Esophagus squamous epithelium (tissue), 5 donors: ENCODE data around the gene DYNC1LI2. TPM values are rescaled to one million over a fixed set of nuclear protein-coding genes. Genes with fewer than 3 reads are reported as not detected.
A peak's percentile ranks its signal among the peaks of the same experiment; 100 is the strongest.

ENCODE experiments used
- DNase-seq: peaks from one replicate; lab custom pipeline; 2025; lab: John Stamatoyannopoulos, UW
- H3K27ac ChIP-seq, 4 donors: fragments of 200-600 bp; sonication (generic); one replicate each; pipeline ENCODE4 v1.5.1; 2016 to 2019; ENCODE audit warnings: mild to moderate bottlenecking in 1 of 4
- H3K27me3 ChIP-seq, 4 donors: fragments of 200-600 bp; sonication (generic); 1 replicate in 3 of 4; 2 replicates in 1 of 4; pipeline versions ENCODE4 v1.5.1 to v1.6.0; 2017 to 2021; ENCODE audit warnings: antibody characterized with exemption in 1 of 4
- H3K36me3 ChIP-seq, 3 donors: fragments of 200-600 bp; sonication (generic); one replicate each; pipeline ENCODE4 v1.5.1; 2016 to 2019
- H3K4me1 ChIP-seq, 3 donors: fragments of 200-600 bp; sonication (generic); one replicate each; pipeline ENCODE4 v1.5.1; 2017 to 2019
- H3K4me3 ChIP-seq, 4 donors: fragments of 200-600 bp; sonication (generic); 1 replicate in 3 of 4; 2 replicates in 1 of 4; pipeline ENCODE4 v1.5.1; 2016 to 2019; ENCODE audit warnings: mild to moderate bottlenecking in 2 of 4, moderate library complexity in 1 of 4
- H3K9me3 ChIP-seq, 3 donors: fragments of 200-600 bp; sonication (generic); one replicate each; pipeline ENCODE4 v1.5.1; 2016 to 2019
- POLR2A ChIP-seq, 4 donors: fragments of 450-650 bp; IDR thresholded peaks; one replicate each; pipeline ENCODE4 v1.6.1; 2017; ENCODE audit warnings: antibody characterized with exemption in 4 of 4, mild to moderate bottlenecking in 4 of 4, moderate library complexity in 3 of 4
- whole genome bisulfite sequencing, 2 donors: methylation state at CpG; one replicate each; pipeline ENCODE4 v1.1.5; 2018; 5-methylcytosine and 5-hydroxymethylcytosine counted together
- intact Hi-C: fragments of 100-400 bp; cut with DNase I; formaldehyde crosslinking; loops from one replicate; pipeline ENCODE4 v1.15.0; 2022
- total RNA-seq, 4 donors: library from RNA; depleted of rRNA; stranded (reverse); fragments of >200 nt; gene quantifications; one replicate each; pipeline ENCODE4 v1.1.0, GENCODE V29; 2016
- TF ChIP-seq, protein P1 (sequence below), 6 experiments: fragments of 450-650 bp in 4 of 6; fragments of 200-600 bp in 2 of 6; sonication (generic) in 2 of 6; IDR thresholded peaks; one replicate each; pipeline ENCODE4 v1.5.1; 2016 to 2019; ENCODE audit warnings: antibody characterized with exemption in 6 of 6, mild to moderate bottlenecking in 4 of 6, moderate library complexity in 4 of 6
- donor health status: DM: yes; HTN: yes; CAD: no.

The DYNC1LI2 gene
- total RNA-seq, 4 donors from 2014 or later, result 66.4 to 140 (median 86.2) TPM

DNA sequence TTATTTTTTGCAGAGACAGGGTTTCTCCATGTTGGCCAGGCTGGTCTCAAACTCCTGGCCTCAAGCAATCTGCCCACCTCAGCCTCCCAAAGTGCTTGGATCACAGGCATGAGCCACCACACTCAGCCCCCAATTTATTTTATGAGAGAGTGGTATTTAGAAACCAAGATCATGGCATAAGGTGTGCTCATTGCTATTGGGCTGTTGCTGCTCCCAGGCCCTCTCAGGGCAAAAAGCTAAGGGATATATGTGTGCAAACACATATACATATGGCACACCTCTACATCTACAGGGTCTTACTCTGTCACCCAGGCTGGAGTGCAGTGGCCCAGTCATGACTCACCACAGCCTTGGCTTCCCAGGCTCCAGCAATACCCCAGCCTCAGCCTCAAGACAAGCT, 39.8 kb downstream of the DYNC1LI2 start:
- H3K36me3 ChIP-seq, result no peaks in the 10 kb centered on the region
- H3K4me3 ChIP-seq, result no peak overlapping the region
- intact Hi-C loops, result no loop called here
- no peak overlapping the region for H3K27ac ChIP-seq
- H3K27me3 ChIP-seq, result no peaks in the 10 kb centered on the region
- peaks cover 0 to 13% (median 4%) of the 10 kb centered on the region in 3 donors for H3K4me1 ChIP-seq
- no peaks in the 10 kb centered on the region for H3K9me3 ChIP-seq
- no peak for DNase-seq
- TF ChIP-seq, protein P1, sequence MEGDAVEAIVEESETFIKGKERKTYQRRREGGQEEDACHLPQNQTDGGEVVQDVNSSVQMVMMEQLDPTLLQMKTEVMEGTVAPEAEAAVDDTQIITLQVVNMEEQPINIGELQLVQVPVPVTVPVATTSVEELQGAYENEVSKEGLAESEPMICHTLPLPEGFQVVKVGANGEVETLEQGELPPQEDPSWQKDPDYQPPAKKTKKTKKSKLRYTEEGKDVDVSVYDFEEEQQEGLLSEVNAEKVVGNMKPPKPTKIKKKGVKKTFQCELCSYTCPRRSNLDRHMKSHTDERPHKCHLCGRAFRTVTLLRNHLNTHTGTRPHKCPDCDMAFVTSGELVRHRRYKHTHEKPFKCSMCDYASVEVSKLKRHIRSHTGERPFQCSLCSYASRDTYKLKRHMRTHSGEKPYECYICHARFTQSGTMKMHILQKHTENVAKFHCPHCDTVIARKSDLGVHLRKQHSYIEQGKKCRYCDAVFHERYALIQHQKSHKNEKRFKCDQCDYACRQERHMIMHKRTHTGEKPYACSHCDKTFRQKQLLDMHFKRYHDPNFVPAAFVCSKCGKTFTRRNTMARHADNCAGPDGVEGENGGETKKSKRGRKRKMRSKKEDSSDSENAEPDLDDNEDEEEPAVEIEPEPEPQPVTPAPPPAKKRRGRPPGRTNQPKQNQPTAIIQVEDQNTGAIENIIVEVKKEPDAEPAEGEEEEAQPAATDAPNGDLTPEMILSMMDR (IDR thresholded peaks at IDR 0.05), result no peak
- no peak for TF ChIP-seq POLR2A (IDR thresholded peaks at IDR 0.05)

DNA sequence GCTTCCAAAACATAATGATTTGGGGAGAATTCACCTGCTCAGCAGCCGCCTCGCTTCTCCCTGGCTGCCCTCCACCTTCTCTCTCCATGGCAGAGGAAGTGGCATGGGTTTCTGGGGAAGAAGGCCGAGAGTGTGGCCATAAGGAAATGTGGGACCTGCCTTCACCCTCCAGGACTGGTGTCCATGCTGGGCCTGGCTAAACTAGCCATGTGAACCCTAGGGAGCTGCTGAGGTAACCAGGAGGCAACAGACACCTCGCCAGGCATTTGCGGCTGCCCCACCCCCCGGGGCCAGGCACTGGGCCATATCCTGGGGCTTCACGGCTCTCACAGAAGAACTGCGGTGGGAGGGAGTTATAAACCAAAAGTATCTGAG, 44.9 kb downstream of the DYNC1LI2 start:
- no peak for DNase-seq
- peaks cover 0 to 22% (median 17%) of the 10 kb centered on the region in 3 donors for H3K4me1 ChIP-seq
- intact Hi-C loops, result no loop called here
- peak overlapping the region in 3 of 4 donors; percentile 40 to 80 (median 65) for H3K27ac ChIP-seq
- H3K27me3 ChIP-seq, result no peaks in the 10 kb centered on the region
- peak overlapping the region in 2 of 4 donors; percentile 4 to 11 for H3K4me3 ChIP-seq
- WGBS, 2 donors, result 4 to 36% methylated on average over 7 to 8 of the region's 8 CpGs
- no peak for TF ChIP-seq POLR2A (IDR thresholded peaks at IDR 0.05)
- TF ChIP-seq, protein P1 (IDR thresholded peaks at IDR 0.05), result no peak
- no peaks in the 10 kb centered on the region for H3K9me3 ChIP-seq
- no peaks in the 10 kb centered on the region for H3K36me3 ChIP-seq

DNA sequence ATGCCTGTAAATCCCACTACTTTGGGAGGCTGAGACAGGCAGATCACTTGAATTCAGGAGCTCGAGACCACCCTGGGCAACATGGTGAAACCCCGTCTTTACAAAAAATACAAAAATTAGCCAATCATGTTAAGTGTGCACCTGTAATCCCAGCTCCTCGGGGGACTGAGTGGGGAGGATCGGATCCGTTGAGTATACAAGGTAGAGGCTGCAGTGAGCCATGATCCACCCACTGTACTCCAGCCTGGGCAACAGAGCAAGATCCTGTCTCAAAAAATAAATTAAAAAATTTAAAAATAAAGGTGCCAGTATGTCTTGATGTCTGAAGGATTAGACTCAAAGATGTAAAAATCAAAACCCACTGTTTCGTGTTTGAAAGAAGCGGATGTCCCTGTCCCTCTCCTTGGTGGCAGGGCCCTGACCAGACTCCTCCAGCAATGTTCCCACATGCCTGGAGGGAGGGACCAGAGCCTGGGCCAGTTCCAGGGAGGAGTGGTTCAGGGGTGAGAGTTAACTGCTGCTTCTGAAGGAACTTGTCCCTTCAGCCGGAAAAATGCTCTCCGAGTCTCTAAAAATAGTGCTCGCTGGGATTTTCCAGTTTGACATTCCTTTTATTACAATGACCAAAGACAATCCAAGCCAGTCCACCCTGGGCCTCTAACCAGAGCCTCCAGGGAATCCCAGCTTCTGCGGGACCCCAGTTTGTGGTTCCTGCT, 45.5 kb downstream of the DYNC1LI2 start:
- TF ChIP-seq, protein P1 (IDR thresholded peaks at IDR 0.05), result no peak
- no peak for TF ChIP-seq POLR2A (IDR thresholded peaks at IDR 0.05)
- DNase-seq, result no peak
- Histone ChIP-seq H3K4me3 (peak overlapping the region in 2 of 4 donors; percentile 4 to 11), H3K27me3 (no peaks in the 10 kb centered on the region), H3K36me3 (no peaks in the 10 kb centered on the region), H3K27ac (peak overlapping the region in 3 of 4 donors; percentile 40 to 80 (median 65)), H3K9me3 (no peaks in the 10 kb centered on the region), H3K4me1 (peaks cover 0 to 22% (median 17%) of the 10 kb centered on the region in 3 donors)
- intact Hi-C loops, result no loop called here
- WGBS, 2 donors, result 58 to 59% methylated on average over 11 of the region's 11 CpGs

DNA sequence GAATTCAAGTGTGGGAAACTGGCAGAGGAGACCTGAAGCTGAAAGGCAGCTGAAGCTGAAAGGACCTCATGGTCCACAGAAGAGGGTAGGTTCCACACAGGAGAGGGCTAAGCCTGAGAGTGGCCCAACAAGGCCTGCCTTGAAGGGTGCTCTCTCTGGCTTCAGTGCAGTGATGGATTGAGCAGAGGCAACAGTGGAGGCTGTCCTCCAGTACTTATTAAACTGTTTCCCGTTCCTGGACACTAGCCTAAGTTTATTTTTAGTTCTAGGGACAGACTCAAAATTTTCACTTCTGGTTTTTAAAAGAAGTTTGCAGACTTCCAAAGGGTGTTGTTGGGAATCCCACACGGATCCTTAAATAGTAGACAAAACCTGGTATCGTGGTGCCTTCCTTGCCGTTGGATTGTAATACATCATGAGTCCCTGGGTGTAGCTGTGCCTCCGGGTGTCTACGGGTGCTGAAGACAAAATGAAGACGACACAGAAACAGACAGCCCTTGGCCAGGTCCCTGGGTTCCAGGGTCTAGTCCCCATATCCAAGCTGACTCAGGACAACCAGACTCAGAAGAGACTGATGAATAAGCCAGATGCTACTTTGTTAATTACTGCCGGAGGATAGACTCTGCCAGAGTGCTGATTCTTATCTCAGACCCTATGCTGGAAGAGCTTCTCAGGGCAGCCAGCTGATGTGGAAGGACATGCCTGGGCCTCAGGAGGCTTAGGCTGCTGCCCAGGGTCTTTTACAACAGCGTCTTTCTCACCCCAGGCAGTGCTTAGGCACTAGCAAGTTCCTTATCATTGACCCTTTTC, 47.8 kb downstream of the DYNC1LI2 start:
- Histone ChIP-seq H3K4me3 (no peak overlapping the region), H3K4me1 (peaks cover 0 to 22% (median 17%) of the 10 kb centered on the region in 3 donors), H3K27me3 (no peaks in the 10 kb centered on the region), H3K9me3 (no peaks in the 10 kb centered on the region), H3K27ac (peak overlapping the region in 3 of 4 donors; percentile 7 to 51 (median 23)), H3K36me3 (no peaks in the 10 kb centered on the region)
- WGBS, 2 donors, result 42 to 49% methylated on average over 5 to 9 of the region's 9 CpGs
- TF ChIP-seq, protein P1 (IDR thresholded peaks at IDR 0.05), result no peak
- TF ChIP-seq POLR2A (IDR thresholded peaks at IDR 0.05), result no peak
- no peak for DNase-seq
- intact Hi-C loops, result no loop called here

DNA sequence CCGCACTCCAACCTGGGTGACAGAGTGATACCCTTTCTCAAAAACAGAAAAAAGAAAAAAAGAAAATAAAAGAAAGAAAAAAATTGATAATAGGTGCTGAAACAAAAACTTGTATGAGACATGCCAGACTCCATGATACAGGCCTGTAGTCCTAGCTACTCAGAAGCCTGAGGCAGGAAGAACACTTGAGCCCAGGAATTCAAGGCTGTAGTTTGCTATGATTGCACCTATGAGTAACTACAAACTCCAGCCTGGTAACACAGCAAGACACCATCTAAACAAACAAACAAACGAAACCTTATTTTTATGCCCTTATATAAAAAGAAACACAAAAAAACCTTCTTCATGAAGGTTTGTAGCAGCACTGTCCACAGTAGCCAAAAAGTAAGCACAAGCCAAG, 49.9 kb downstream of the DYNC1LI2 start:
- 93 to 96% methylated on average over 2 of the region's 2 CpGs for WGBS, 2 donors
- H3K27me3 ChIP-seq, result no peaks in the 10 kb centered on the region
- no peaks in the 10 kb centered on the region for H3K36me3 ChIP-seq
- intact Hi-C loops, result no loop called here
- no peak overlapping the region for H3K27ac ChIP-seq
- H3K4me1 ChIP-seq, result peaks cover 0 to 27% (median 15%) of the 10 kb centered on the region in 3 donors
- no peak for DNase-seq
- no peaks in the 10 kb centered on the region for H3K9me3 ChIP-seq
- no peak for TF ChIP-seq POLR2A (IDR thresholded peaks at IDR 0.05)
- TF ChIP-seq, protein P1 (IDR thresholded peaks at IDR 0.05), result no peak
- H3K4me3 ChIP-seq, result no peak overlapping the region
